Measurements from ENCODE around the gene FAM3B.

The FAM3B gene

GRCh38 chr21:41345934-41346685 lies 29.5 kb downstream of the FAM3B start:
- no peak overlapping the region for H3K27ac ChIP-seq (ENCODE audit: extremely low read depth, low read depth, low read length)
- TF ChIP-seq ZNF169 (tag by site-specific recombination; IDR thresholded peaks at IDR 0.05) (no peak), ZFHX2 (tag by site-specific recombination; conservative IDR thresholded peaks at IDR 0.05) (peak; percentile 77), ZNF701 (tag by site-specific recombination; IDR thresholded peaks at IDR 0.05) (no peak), ZSCAN16 (tag by site-specific recombination; IDR thresholded peaks at IDR 0.05) (no peak), EGR2 (tag by site-specific recombination; IDR thresholded peaks at IDR 0.05; ENCODE audit: low read depth) (peak; percentile 92), SCRT2 (tag by site-specific recombination; IDR thresholded peaks at IDR 0.05) (no peak)
- H3K9me3 ChIP-seq (ENCODE audit: control insufficient read depth, insufficient read depth, low read depth, low read length) = no peaks in the 10 kb centered on the region
- CTCF ChIA-PET = interaction anchor here (0.6 to 0.7 kb wide), 2 partner anchors 15 to 36 kb away, joined by 3 read pairs; no protein-coding TSS in a partner anchor
- POLR2A ChIA-PET = no interaction called here
- no peak overlapping the region for H3K4me3 ChIP-seq (ENCODE audit: low read depth, low read length)
- no peaks in the 10 kb centered on the region for H3K36me3 ChIP-seq (ENCODE audit: control insufficient read depth in 2 of 2, insufficient read depth in 1 of 2, low read length in 2 of 2)
- H3K4me1 ChIP-seq (ENCODE audit: control insufficient read depth, insufficient read depth, low read length) = no peaks in the 10 kb centered on the region

- H3K4me3 ChIP-seq (ENCODE audit: low read depth, low read length) = no peak overlapping the region
- ChIA-PET CTCF (interaction anchor here (0.6 kb wide), 1 partner anchor 35 kb away, joined by 3 read pairs; no protein-coding TSS in a partner anchor), POLR2A (no interaction called here)
- no peaks in the 10 kb centered on the region for H3K9me3 ChIP-seq (ENCODE audit: control insufficient read depth, insufficient read depth, low read depth, low read length)
- H3K36me3 ChIP-seq (ENCODE audit: control insufficient read depth in 2 of 2, insufficient read depth in 1 of 2, low read length in 2 of 2) = no peaks in the 10 kb centered on the region
- no peaks in the 10 kb centered on the region for H3K4me1 ChIP-seq (ENCODE audit: control insufficient read depth, insufficient read depth, low read length)
- no peak overlapping the region for H3K27ac ChIP-seq (ENCODE audit: extremely low read depth, low read depth, low read length)
- TF ChIP-seq ZNF707 (tag by site-specific recombination; IDR thresholded peaks at IDR 0.05) (no peak), ZNF146 (tag by site-specific recombination; IDR thresholded peaks at IDR 0.05) (no peak), ZBTB20 (tag by site-specific recombination; IDR thresholded peaks at IDR 0.05) (no peak), ZNF623 (tag by site-specific recombination; IDR thresholded peaks at IDR 0.05) (no peak), ZSCAN4 (tag by site-specific recombination; IDR thresholded peaks at IDR 0.05) (no peak), KLF1 (tag by site-specific recombination; IDR thresholded peaks at IDR 0.05) (no peak), BCL11A (tag by site-specific recombination; IDR thresholded peaks at IDR 0.05; ENCODE audit: low read depth) (no peak)
These were observed 30.2 kb downstream of the FAM3B start for GRCh38 chr21:41346758-41347157.

GRCh38 chr21:41348434-41348833 lies 31.8 kb downstream of the FAM3B start:
- ChIA-PET POLR2A (no interaction called here), CTCF (interaction anchor here (1.0 kb wide), 1 partner anchor 66 kb away, joined by 3 read pairs; no protein-coding TSS in a partner anchor)
- Histone ChIP-seq H3K27ac (ENCODE audit: extremely low read depth, low read depth, low read length) (no peak overlapping the region), H3K4me3 (ENCODE audit: low read depth, low read length) (no peak overlapping the region), H3K4me1 (ENCODE audit: control insufficient read depth, insufficient read depth, low read length) (no peaks in the 10 kb centered on the region), H3K36me3 (ENCODE audit: control insufficient read depth in 2 of 2, insufficient read depth in 1 of 2, low read length in 2 of 2) (no peaks in the 10 kb centered on the region), H3K9me3 (ENCODE audit: control insufficient read depth, insufficient read depth, low read depth, low read length) (no peaks in the 10 kb centered on the region)
- TF ChIP-seq ZNF792 (tag by site-specific recombination; IDR thresholded peaks at IDR 0.05) = no peak
- no peak for TF ChIP-seq ZNF664 (tag by site-specific recombination; IDR thresholded peaks at IDR 0.05)
- no peak for TF ChIP-seq ZNF23 (tag by site-specific recombination; IDR thresholded peaks at IDR 0.05; ENCODE audit: borderline replicate concordance)
- TF ChIP-seq ZNF449 (tag by site-specific recombination; IDR thresholded peaks at IDR 0.05) = no peak
- TF ChIP-seq ZNF37A (tag by site-specific recombination; IDR thresholded peaks at IDR 0.05) = no peak
- no peak for TF ChIP-seq PRDM2 (tag by site-specific recombination; IDR thresholded peaks at IDR 0.05; ENCODE audit: borderline replicate concordance)
- no peak for TF ChIP-seq ZNF266 (tag by site-specific recombination; IDR thresholded peaks at IDR 0.05; ENCODE audit: low read depth)
- no peak for TF ChIP-seq ZNF544 (tag by site-specific recombination; IDR thresholded peaks at IDR 0.05)
- no peak for TF ChIP-seq ZNF112 (tag by site-specific recombination; IDR thresholded peaks at IDR 0.05)
- TF ChIP-seq ZNF707 (tag by site-specific recombination; IDR thresholded peaks at IDR 0.05) = no peak
- TF ChIP-seq ZNF768 (tag by site-specific recombination; IDR thresholded peaks at IDR 0.05) = no peak

All from HEK293 (cell line).